ENCODE data around the gene PACS1. TPM values are rescaled to one million over a fixed set of nuclear protein-coding genes. Genes with fewer than 3 reads are reported as not detected.

PACS1 gene
- polyA plus RNA-seq, 1 of the 3 experiments (the other 2 are of a cell fraction): 37.3 TPM

- no peaks in the 10 kb centered on the region for H3K27me3 ChIP-seq (ENCODE audit: insufficient read depth)
- peaks cover 2% of the 10 kb centered on the region; the same call in 1 of the 2 replicates for H3K9me3 ChIP-seq
- peaks cover 20% of the 10 kb centered on the region for H3F3A ChIP-seq (replicated peaks; ENCODE audit: insufficient read depth)
- no peak overlapping the region for H3K4me3 ChIP-seq (ENCODE audit: low read depth in 2 of 2, low read length in 1 of 2)
- POLR2A ChIA-PET: no interaction called here
- CTCF ChIA-PET: interaction anchor here (1.7 kb wide), 1 partner anchor 18 kb away, joined by 5 read pairs; no protein-coding TSS in a partner anchor
- H3K27ac ChIP-seq (ENCODE audit: low read depth in 2 of 2, low read length in 1 of 2): no peak overlapping the region
- no peak for DNase-seq
- peaks cover 21% of the 10 kb centered on the region; the same call in 1 of the 2 replicates for H3K79me2 ChIP-seq (ENCODE audit: insufficient read depth)
- H3K36me3 ChIP-seq (replicated peaks in 1 of 2; ENCODE audit: control insufficient read depth in 1 of 2, insufficient read depth in 2 of 2, low read length in 1 of 2): peaks cover 0 to 25% of the 10 kb centered on the region in 2 experiments
- over 99% methylated on average over 3 of the region's 3 CpGs for WGBS (ENCODE audit: low lambda C conversion rate)
- TF ChIP-seq TAF1 (IDR thresholded peaks at IDR 0.05; ENCODE audit: borderline replicate concordance, low read depth, low read length): no peak
- H3K9me2 ChIP-seq: no peaks in the 10 kb centered on the region
- no peak overlapping the region for H2AFZ ChIP-seq (ENCODE audit: low read depth)
- H3K4me1 ChIP-seq (ENCODE audit: control insufficient read depth in 1 of 2, insufficient read depth in 2 of 2, low read depth in 1 of 2, low read length in 1 of 2): no peaks in the 10 kb centered on the region
- no peak overlapping the region for H3K9ac ChIP-seq
- H3K4me2 ChIP-seq: no peak overlapping the region
- H4K20me1 ChIP-seq (ENCODE audit: insufficient read depth): no peaks in the 10 kb centered on the region
Measured at GRCh38 chr11:66204412-66204811, 134.3 kb downstream of the PACS1 start.

- no peak for DNase-seq
- no peaks in the 10 kb centered on the region for H3K4me1 ChIP-seq (ENCODE audit: control insufficient read depth in 1 of 2, insufficient read depth in 2 of 2, low read depth in 1 of 2, low read length in 1 of 2)
- no peak overlapping the region for H3K27ac ChIP-seq (ENCODE audit: low read depth in 2 of 2, low read length in 1 of 2)
- H2AFZ ChIP-seq (ENCODE audit: low read depth): no peak overlapping the region
- H4K20me1 ChIP-seq (ENCODE audit: insufficient read depth): no peaks in the 10 kb centered on the region
- CTCF ChIA-PET: interaction anchor here (1.3 to 1.8 kb wide), 2 partner anchors 13 to 14 kb away, joined by 3 to 6 read pairs; no protein-coding TSS in a partner anchor
- H3K4me2 ChIP-seq: no peak overlapping the region
- WGBS (ENCODE audit: low lambda C conversion rate): 99% methylated on average over 7 of the region's 7 CpGs
- no peaks in the 10 kb centered on the region for H3K9me2 ChIP-seq
- H3K9me3 ChIP-seq: no peaks in the 10 kb centered on the region
- no peak overlapping the region for H3K9ac ChIP-seq
- H3K36me3 ChIP-seq (replicated peaks in 1 of 2; ENCODE audit: control insufficient read depth in 1 of 2, insufficient read depth in 2 of 2, low read length in 1 of 2): peaks cover 13 to 15% of the 10 kb centered on the region in 2 experiments
- H3K4me3 ChIP-seq (ENCODE audit: low read depth in 2 of 2, low read length in 1 of 2): no peak overlapping the region
- H3F3A ChIP-seq (replicated peaks; ENCODE audit: insufficient read depth): peaks cover 18% of the 10 kb centered on the region
- no peak for TF ChIP-seq NFIC (IDR thresholded peaks at IDR 0.05; ENCODE audit: borderline replicate concordance)
- no peak for TF ChIP-seq SMC3 (IDR thresholded peaks at IDR 0.05; ENCODE audit: low read depth, low read length)
- no peak for TF ChIP-seq GABPA (IDR thresholded peaks at IDR 0.05; ENCODE audit: low read depth)
- TF ChIP-seq EP300 (IDR thresholded peaks at IDR 0.05; ENCODE audit: borderline replicate concordance in 1 of 2, low read depth in 1 of 2, low read length in 1 of 2): no peak
- POLR2A ChIA-PET: no interaction called here
- peaks cover 28% of the 10 kb centered on the region for H3K79me2 ChIP-seq (ENCODE audit: insufficient read depth)
- H3K27me3 ChIP-seq (ENCODE audit: insufficient read depth): no peaks in the 10 kb centered on the region
Measured at GRCh38 chr11:66207816-66208215, 137.7 kb downstream of the PACS1 start.

- H3K4me1 ChIP-seq (ENCODE audit: control insufficient read depth in 1 of 2, insufficient read depth in 2 of 2, low read depth in 1 of 2, low read length in 1 of 2): no peaks in the 10 kb centered on the region
- H3K9me2 ChIP-seq: no peaks in the 10 kb centered on the region
- H4K20me1 ChIP-seq (ENCODE audit: insufficient read depth): no peaks in the 10 kb centered on the region
- H3K4me2 ChIP-seq: no peak overlapping the region
- no peak for TF ChIP-seq JUND (IDR thresholded peaks at IDR 0.05)
- no peak for TF ChIP-seq POLR2AphosphoS5 (IDR thresholded peaks at IDR 0.05; ENCODE audit: low read depth, low read length)
- TF ChIP-seq PBX3 (IDR thresholded peaks at IDR 0.05): no peak
- TF ChIP-seq MEF2A (IDR thresholded peaks at IDR 0.05; ENCODE audit: borderline replicate concordance, low read depth): no peak
- TF ChIP-seq NRF1 (IDR thresholded peaks at IDR 0.05; ENCODE audit: low read depth, low read length): no peak
- TF ChIP-seq EZH2phosphoT487 (IDR thresholded peaks at IDR 0.05; ENCODE audit: borderline replicate concordance, low read depth): no peak
- TF ChIP-seq EP300 (IDR thresholded peaks at IDR 0.05; ENCODE audit: borderline replicate concordance in 1 of 2, low read depth in 1 of 2, low read length in 1 of 2): no peak
- no peak for TF ChIP-seq FOXJ3 (CRISPR knock-in tag; IDR thresholded peaks at IDR 0.05)
- H3K9me3 ChIP-seq: no peaks in the 10 kb centered on the region
- H3K27ac ChIP-seq (ENCODE audit: low read depth in 2 of 2, low read length in 1 of 2): no peak overlapping the region
- H3K4me3 ChIP-seq (ENCODE audit: low read depth in 2 of 2, low read length in 1 of 2): no peak overlapping the region
- H3K36me3 ChIP-seq (replicated peaks in 1 of 2; ENCODE audit: control insufficient read depth in 1 of 2, insufficient read depth in 2 of 2, low read length in 1 of 2): peaks cover 20 to 26% of the 10 kb centered on the region in 2 experiments
- no peak overlapping the region for H3K9ac ChIP-seq
- ChIA-PET CTCF (no interaction called here), POLR2A (no interaction called here)
- H2AFZ ChIP-seq (ENCODE audit: low read depth): no peak overlapping the region
- no peak for DNase-seq
- peaks cover 14% of the 10 kb centered on the region for H3F3A ChIP-seq (replicated peaks; ENCODE audit: insufficient read depth)
- H3K27me3 ChIP-seq (ENCODE audit: insufficient read depth): no peaks in the 10 kb centered on the region
- H3K79me2 ChIP-seq (ENCODE audit: insufficient read depth): peaks cover 21% of the 10 kb centered on the region
- WGBS (ENCODE audit: low lambda C conversion rate): 93% methylated on average over 8 of the region's 8 CpGs
Measured at GRCh38 chr11:66211100-66211499, 141.0 kb downstream of the PACS1 start.

Data from SK-N-SH (cell line).